Inflammatory macrophage treated with lipopolysaccharide for 4 hours (primary cell): ENCODE results near the gene KCNT1.

ENCODE experiments used
- DNase-seq: peaks from one replicate; pipeline ENCODE4 v3.0.0-alpha.2; 2020

KCNT1 gene

GRCh38 chr9:135769489-135770202, 67.7 kb downstream of the KCNT1 start:
- DNase-seq = no peak

- no peak for DNase-seq
Measured at GRCh38 chr9:135770203-135770535, 68.2 kb downstream of the KCNT1 start.

GRCh38 chr9:135770771-135771170, 68.8 kb downstream of the KCNT1 start:
- DNase-seq = no peak

- DNase-seq = no peak
Measured at GRCh38 chr9:135771401-135772051, 69.5 kb downstream of the KCNT1 start.

GRCh38 chr9:135772056-135772646, 70.2 kb downstream of the KCNT1 start:
- no peak for DNase-seq

GRCh38 chr9:135772702-135773493, 70.9 kb downstream of the KCNT1 start:
- DNase-seq = no peak

- no peak for DNase-seq
Measured at GRCh38 chr9:135773530-135774238, 71.7 kb downstream of the KCNT1 start.

- no peak for DNase-seq
Measured at GRCh38 chr9:135774239-135774747, 72.3 kb downstream of the KCNT1 start.

- no peak for DNase-seq
Measured at GRCh38 chr9:135774794-135775525, 73.0 kb downstream of the KCNT1 start.

- DNase-seq = no peak
Measured at GRCh38 chr9:135775911-135776310, 73.9 kb downstream of the KCNT1 start.

- no peak for DNase-seq
Measured at GRCh38 chr9:135776893-135777622, 75.1 kb downstream of the KCNT1 start.

- DNase-seq = no peak
Measured at GRCh38 chr9:135777623-135778177, 75.7 kb downstream of the KCNT1 start.

- no peak for DNase-seq
Measured at GRCh38 chr9:135778421-135778820, 76.4 kb downstream of the KCNT1 start.

GRCh38 chr9:135779571-135779970, 77.6 kb downstream of the KCNT1 start:
- DNase-seq = no peak

GRCh38 chr9:135780086-135780485, 78.1 kb downstream of the KCNT1 start:
- DNase-seq = no peak

- no peak for DNase-seq
Measured at GRCh38 chr9:135780626-135781025, 78.6 kb downstream of the KCNT1 start.

- DNase-seq = no peak
Measured at GRCh38 chr9:135782946-135783345, 81.0 kb downstream of the KCNT1 start.

GRCh38 chr9:135783540-135784245, 81.7 kb downstream of the KCNT1 start:
- DNase-seq = no peak

GRCh38 chr9:135785013-135785575, 83.1 kb downstream of the KCNT1 start:
- DNase-seq = no peak

- no peak for DNase-seq
Measured at GRCh38 chr9:135786146-135786690, 84.2 kb downstream of the KCNT1 start.
